ENCODE measurements around the gene ARMC12. TPM values are rescaled to one million over a fixed set of nuclear protein-coding genes. Genes with fewer than 3 reads are reported as not detected.

The ARMC12 gene
- total and polyA plus RNA-seq, 2 experiments from 2014 or later, result 0.90 to 0.94 TPM

DNA sequence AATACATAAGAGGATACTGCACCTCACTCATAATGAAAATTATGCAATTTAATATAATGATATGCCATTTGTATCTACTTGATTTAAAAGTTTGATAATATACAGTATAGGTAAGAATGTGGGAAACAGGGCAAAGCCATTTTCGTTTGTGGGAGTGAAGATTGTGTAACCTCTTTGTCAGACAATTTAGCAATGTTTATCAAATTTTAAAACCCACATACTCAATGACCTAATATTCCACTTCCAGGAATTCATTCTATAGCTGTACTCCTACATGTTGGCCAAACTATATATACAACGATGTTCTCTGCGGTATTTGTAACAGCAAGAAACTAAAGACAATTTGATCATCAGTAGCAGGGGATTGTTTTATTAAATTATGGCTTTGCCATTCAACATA lies 30.4 kb upstream of the ARMC12 start (continued):
- TF ChIP-seq, protein P1, sequence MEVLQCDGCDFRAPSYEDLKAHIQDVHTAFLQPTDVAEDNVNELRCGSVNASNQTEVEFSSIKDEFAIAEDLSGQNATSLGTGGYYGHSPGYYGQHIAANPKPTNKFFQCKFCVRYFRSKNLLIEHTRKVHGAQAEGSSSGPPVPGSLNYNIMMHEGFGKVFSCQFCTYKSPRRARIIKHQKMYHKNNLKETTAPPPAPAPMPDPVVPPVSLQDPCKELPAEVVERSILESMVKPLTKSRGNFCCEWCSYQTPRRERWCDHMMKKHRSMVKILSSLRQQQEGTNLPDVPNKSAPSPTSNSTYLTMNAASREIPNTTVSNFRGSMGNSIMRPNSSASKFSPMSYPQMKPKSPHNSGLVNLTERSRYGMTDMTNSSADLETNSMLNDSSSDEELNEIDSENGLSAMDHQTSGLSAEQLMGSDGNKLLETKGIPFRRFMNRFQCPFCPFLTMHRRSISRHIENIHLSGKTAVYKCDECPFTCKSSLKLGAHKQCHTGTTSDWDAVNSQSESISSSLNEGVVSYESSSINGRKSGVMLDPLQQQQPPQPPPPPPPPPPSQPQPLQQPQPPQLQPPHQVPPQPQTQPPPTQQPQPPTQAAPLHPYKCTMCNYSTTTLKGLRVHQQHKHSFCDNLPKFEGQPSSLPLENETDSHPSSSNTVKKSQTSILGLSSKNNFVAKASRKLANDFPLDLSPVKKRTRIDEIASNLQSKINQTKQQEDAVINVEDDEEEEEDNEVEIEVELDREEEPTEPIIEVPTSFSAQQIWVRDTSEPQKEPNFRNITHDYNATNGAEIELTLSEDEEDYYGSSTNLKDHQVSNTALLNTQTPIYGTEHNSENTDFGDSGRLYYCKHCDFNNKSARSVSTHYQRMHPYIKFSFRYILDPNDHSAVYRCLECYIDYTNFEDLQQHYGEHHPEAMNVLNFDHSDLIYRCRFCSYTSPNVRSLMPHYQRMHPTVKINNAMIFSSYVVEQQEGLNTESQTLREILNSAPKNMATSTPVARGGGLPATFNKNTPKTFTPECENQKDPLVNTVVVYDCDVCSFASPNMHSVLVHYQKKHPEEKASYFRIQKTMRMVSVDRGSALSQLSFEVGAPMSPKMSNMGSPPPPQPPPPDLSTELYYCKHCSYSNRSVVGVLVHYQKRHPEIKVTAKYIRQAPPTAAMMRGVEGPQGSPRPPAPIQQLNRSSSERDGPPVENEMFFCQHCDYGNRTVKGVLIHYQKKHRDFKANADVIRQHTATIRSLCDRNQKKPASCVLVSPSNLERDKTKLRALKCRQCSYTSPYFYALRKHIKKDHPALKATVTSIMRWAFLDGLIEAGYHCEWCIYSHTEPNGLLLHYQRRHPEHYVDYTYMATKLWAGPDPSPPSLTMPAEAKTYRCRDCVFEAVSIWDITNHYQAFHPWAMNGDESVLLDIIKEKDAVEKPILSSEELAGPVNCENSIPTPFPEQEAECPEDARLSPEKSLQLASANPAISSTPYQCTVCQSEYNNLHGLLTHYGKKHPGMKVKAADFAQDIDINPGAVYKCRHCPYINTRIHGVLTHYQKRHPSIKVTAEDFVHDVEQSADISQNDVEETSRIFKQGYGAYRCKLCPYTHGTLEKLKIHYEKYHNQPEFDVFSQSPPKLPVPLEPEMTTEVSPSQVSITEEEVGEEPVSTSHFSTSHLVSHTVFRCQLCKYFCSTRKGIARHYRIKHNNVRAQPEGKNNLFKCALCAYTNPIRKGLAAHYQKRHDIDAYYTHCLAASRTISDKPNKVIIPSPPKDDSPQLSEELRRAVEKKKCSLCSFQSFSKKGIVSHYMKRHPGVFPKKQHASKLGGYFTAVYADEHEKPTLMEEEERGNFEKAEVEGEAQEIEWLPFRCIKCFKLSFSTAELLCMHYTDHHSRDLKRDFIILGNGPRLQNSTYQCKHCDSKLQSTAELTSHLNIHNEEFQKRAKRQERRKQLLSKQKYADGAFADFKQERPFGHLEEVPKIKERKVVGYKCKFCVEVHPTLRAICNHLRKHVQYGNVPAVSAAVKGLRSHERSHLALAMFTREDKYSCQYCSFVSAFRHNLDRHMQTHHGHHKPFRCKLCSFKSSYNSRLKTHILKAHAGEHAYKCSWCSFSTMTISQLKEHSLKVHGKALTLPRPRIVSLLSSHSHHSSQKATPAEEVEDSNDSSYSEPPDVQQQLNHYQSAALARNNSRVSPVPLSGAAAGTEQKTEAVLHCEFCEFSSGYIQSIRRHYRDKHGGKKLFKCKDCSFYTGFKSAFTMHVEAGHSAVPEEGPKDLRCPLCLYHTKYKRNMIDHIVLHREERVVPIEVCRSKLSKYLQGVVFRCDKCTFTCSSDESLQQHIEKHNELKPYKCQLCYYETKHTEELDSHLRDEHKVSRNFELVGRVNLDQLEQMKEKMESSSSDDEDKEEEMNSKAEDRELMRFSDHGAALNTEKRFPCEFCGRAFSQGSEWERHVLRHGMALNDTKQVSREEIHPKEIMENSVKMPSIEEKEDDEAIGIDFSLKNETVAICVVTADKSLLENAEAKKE (CRISPR knock-in tag; IDR thresholded peaks at IDR 0.05), result no peak
- TF ChIP-seq EZH2phosphoT487 (IDR thresholded peaks at IDR 0.05; ENCODE audit: unreplicated experiment) (no peak), ZNF114 (CRISPR knock-in tag; IDR thresholded peaks at IDR 0.05) (no peak), JUNB (IDR thresholded peaks at IDR 0.05; ENCODE audit: unreplicated experiment) (no peak), ZNF331 (CRISPR knock-in tag; IDR thresholded peaks at IDR 0.05; ENCODE audit: low read depth) (no peak)
- TF ChIP-seq, protein P2, sequence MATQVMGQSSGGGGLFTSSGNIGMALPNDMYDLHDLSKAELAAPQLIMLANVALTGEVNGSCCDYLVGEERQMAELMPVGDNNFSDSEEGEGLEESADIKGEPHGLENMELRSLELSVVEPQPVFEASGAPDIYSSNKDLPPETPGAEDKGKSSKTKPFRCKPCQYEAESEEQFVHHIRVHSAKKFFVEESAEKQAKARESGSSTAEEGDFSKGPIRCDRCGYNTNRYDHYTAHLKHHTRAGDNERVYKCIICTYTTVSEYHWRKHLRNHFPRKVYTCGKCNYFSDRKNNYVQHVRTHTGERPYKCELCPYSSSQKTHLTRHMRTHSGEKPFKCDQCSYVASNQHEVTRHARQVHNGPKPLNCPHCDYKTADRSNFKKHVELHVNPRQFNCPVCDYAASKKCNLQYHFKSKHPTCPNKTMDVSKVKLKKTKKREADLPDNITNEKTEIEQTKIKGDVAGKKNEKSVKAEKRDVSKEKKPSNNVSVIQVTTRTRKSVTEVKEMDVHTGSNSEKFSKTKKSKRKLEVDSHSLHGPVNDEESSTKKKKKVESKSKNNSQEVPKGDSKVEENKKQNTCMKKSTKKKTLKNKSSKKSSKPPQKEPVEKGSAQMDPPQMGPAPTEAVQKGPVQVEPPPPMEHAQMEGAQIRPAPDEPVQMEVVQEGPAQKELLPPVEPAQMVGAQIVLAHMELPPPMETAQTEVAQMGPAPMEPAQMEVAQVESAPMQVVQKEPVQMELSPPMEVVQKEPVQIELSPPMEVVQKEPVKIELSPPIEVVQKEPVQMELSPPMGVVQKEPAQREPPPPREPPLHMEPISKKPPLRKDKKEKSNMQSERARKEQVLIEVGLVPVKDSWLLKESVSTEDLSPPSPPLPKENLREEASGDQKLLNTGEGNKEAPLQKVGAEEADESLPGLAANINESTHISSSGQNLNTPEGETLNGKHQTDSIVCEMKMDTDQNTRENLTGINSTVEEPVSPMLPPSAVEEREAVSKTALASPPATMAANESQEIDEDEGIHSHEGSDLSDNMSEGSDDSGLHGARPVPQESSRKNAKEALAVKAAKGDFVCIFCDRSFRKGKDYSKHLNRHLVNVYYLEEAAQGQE (IDR thresholded peaks at IDR 0.05; ENCODE audit: unreplicated experiment), result no peak
